Adrenal gland (tissue), 12 donors: Measurements from ENCODE around the gene PGP. TPM values are rescaled to one million over a fixed set of nuclear protein-coding genes. Genes with fewer than 3 reads are reported as not detected.

Source experiments
- DNase-seq, 7 donors: peaks; one replicate each; pipeline ENCODE4 v3.0.0-alpha.2; 2019 to 2020
- H3K27ac ChIP-seq, 5 donors: fragments of 200-600 bp; sonication (generic) in 4 of 5; 1 replicate in 3 of 5; 2 replicates in 2 of 5; pipeline versions ENCODE4 v1.5.1 to v1.8.0; 2016 to 2020; ENCODE audit warnings: mild to moderate bottlenecking in 1 of 5
- H3K27me3 ChIP-seq: fragments of 200-600 bp; 2 replicates; pipeline ENCODE4 v1.8.0; 2021
- H3K36me3 ChIP-seq, 2 donors: fragments of 200-600 bp; replicated peaks in 1 of 2; 1 replicate in 1 of 2; 2 replicates in 1 of 2; pipeline versions ENCODE4 v1.5.1 to v1.8.0; 2018 to 2022
- H3K4me1 ChIP-seq, 2 donors: fragments of 200-600 bp; replicated peaks in 1 of 2; 1 replicate in 1 of 2; 2 replicates in 1 of 2; pipeline versions ENCODE4 v1.5.1 to v1.8.0; 2018 to 2021
- H3K4me3 ChIP-seq, 4 donors: fragments of 200-600 bp; sonication (generic) in 3 of 4; one replicate each; pipeline ENCODE4 v1.5.1; 2016 to 2018
- H3K9me3 ChIP-seq, 3 donors: fragments of 200-600 bp; sonication (generic) in 1 of 3; replicated peaks in 1 of 3; 1 replicate in 2 of 3; 2 replicates in 1 of 3; pipeline versions ENCODE4 v1.5.1 to v1.8.0; 2016 to 2021
- CTCF ChIP-seq, 6 experiments: fragments of 450-650 bp in 4 of 6; fragments of 200-600 bp in 2 of 6; sonication (generic) in 1 of 6; IDR thresholded peaks; 1 replicate in 5 of 6; 2 replicates in 1 of 6; pipeline versions ENCODE4 v1.5.1 to v1.8.0; 2016 to 2021; ENCODE audit warnings: antibody characterized with exemption in 6 of 6, mild to moderate bottlenecking in 2 of 6, moderate library complexity in 1 of 6
- POLR2A ChIP-seq, 2 donors: fragments of 450-650 bp; IDR thresholded peaks; one replicate each; pipeline ENCODE4 v1.6.1; 2017; ENCODE audit warnings: antibody characterized with exemption in 2 of 2, mild to moderate bottlenecking in 2 of 2, moderate library complexity in 1 of 2
- WGBS, 4 donors: extraction: QIAGEN DNeasy Blood & Tissue Kit in 2 of 4; methylation state at CpG; one replicate each; pipeline versions ENCODE4 v1.1.5 to v1.1.7; 2013 to 2017; 5-methylcytosine and 5-hydroxymethylcytosine counted together
- intact Hi-C, 2 donors: fragments of 100-400 bp; cut with DNase I; formaldehyde crosslinking; loops; one replicate each; pipeline versions ENCODE4 v1.14.1 to v1.15.0; 2022 to 2023
- polyA plus RNA-seq, 3 donors: library from polyadenylated mRNA; stranded (reverse); fragments of 200-250 nt in 2 of 3; fragments of 350-450 nt in 1 of 3; fragmentation: Illumina TruSeq in 1 of 3; extraction: RNeasy Lipid Tissue Mini Kit (QIAGEN cat#74804) in 1 of 3; gene quantifications; one replicate each; pipeline ENCODE4 v1.2.3, GENCODE V29; 2013 to 2014
- total RNA-seq, 9 donors: library from RNA; depleted of rRNA in 4 of 9; stranded (reverse); fragments of >200 nt in 4 of 9; fragments of 120-200 nt in 1 of 9; fragmentation: NEBNext Ultra II Directional in 1 of 9; extraction: Animal tissue kit (Norgen Biotek cat#: 25700) in 1 of 9; gene quantifications; one replicate each; pipeline versions ENCODE4 v1.1.0 to v1.2.4, GENCODE V29; 2013 to 2023
- donor health status: healthy with polysubstance abuse.
- donor health status: Bipolar disorder and iron deficiency.
- donor health status: DM: yes; HTN: yes; CAD: no.
- donor health status: DM: no; HTN: no; CAD: no.
- donor health status: DM: no; HTN: no; CAD: no.
- donor health status: DM: yes; HTN: yes; CAD: no.

The PGP gene
- total and polyA plus RNA-seq, 12 donors: 8.3 to 24.1 (median 13.6) TPM

GRCh38 chr16:2183671-2184070 lies 31.0 kb downstream of the PGP start:
- H3K27ac ChIP-seq: no peak overlapping the region
- whole genome bisulfite sequencing, 4 donors: 93 to 100% (median 96%) methylated on average over 15 to 30 of the region's 30 CpGs

GRCh38 chr16:2181952-2182351 lies 32.7 kb downstream of the PGP start:
- Histone ChIP-seq H3K4me1 (no peaks in the 10 kb centered on the region), H3K27ac (no peak overlapping the region), H3K9me3 (no peaks in the 10 kb centered on the region), H3K27me3 (no peaks in the 10 kb centered on the region), H3K4me3 (no peak overlapping the region), H3K36me3 (peaks cover 0 to 6% of the 10 kb centered on the region in 2 donors)
- WGBS, 4 donors: 91 to 94% (median 92%) methylated on average over 10 to 20 of the region's 20 CpGs
- TF ChIP-seq POLR2A (IDR thresholded peaks at IDR 0.05) (no peak), CTCF (IDR thresholded peaks at IDR 0.05) (no peak)
- no peak for DNase-seq
- intact Hi-C loops: no loop called here

More at GRCh38 chr16:2183671-2184070, 31.0 kb downstream of the PGP start:
- H3K4me3 ChIP-seq: no peak overlapping the region
- H3K36me3 ChIP-seq: no peaks in the 10 kb centered on the region
- no peak for DNase-seq
- no peaks in the 10 kb centered on the region for H3K4me1 ChIP-seq
- TF ChIP-seq POLR2A (IDR thresholded peaks at IDR 0.05) (no peak), CTCF (IDR thresholded peaks at IDR 0.05) (no peak)
- H3K27me3 ChIP-seq: no peaks in the 10 kb centered on the region
- intact Hi-C loops: no loop called here
- H3K9me3 ChIP-seq: no peaks in the 10 kb centered on the region

GRCh38 chr16:2180962-2181923 lies 33.4 kb downstream of the PGP start:
- intact Hi-C loops: no loop called here

More at GRCh38 chr16:2180962-2181923, 33.4 kb downstream of the PGP start:
- no peak overlapping the region for H3K4me3 ChIP-seq
- no peaks in the 10 kb centered on the region for H3K27me3 ChIP-seq
- H3K27ac ChIP-seq: no peak overlapping the region
- DNase-seq: no peak
- peaks cover 0 to 13% of the 10 kb centered on the region in 2 donors for H3K36me3 ChIP-seq
- TF ChIP-seq POLR2A (IDR thresholded peaks at IDR 0.05) (no peak), CTCF (IDR thresholded peaks at IDR 0.05) (no peak)
- H3K9me3 ChIP-seq: no peaks in the 10 kb centered on the region
- H3K4me1 ChIP-seq: no peaks in the 10 kb centered on the region
- WGBS, 4 donors: 87 to 100% (median 90%) methylated on average over 8 to 46 of the region's 46 CpGs
